SK-N-MC (cell line): ENCODE results near the gene ADAMTS3.

Experiments used
- DNase-seq: peaks from one replicate; pipeline ENCODE4 v3.0.0-alpha.2; 2011; ENCODE audit warnings: low read depth, low spot score
- H3K27ac ChIP-seq: fragments of 200-600 bp; sonication (generic); 2 replicates; pipeline ENCODE4 v1.5.1; 2016; ENCODE audit warnings: mixed run types
- H3K36me3 ChIP-seq: fragments of 200-600 bp; sonication (generic); 2 replicates; pipeline ENCODE4 v1.6.1; 2017; ENCODE audit warnings: antibody characterized with exemption, low read length, mixed read lengths; ENCODE audit not compliant: insufficient read depth
- H3K4me3 ChIP-seq: fragments of 200-600 bp; sonication (generic); 2 replicates; pipeline ENCODE4 v1.5.1; 2016
- H3K9ac ChIP-seq: fragments of 200-600 bp; sonication (generic); 2 replicates; pipeline ENCODE4 v1.8.0; 2017; ENCODE audit warnings: mixed run types, mixed read lengths; ENCODE audit not compliant: insufficient read length
- H3K9me3 ChIP-seq: fragments of 200-600 bp; sonication (generic); 2 replicates; pipeline ENCODE4 v1.6.1; 2017; ENCODE audit warnings: low read depth, mild to moderate bottlenecking, antibody characterized with exemption, low read length, moderate library complexity, mixed read lengths
- EZH2 ChIP-seq: fragments of 200-600 bp; sonication (generic); IDR thresholded peaks from one replicate; pipeline ENCODE4 v1.6.1; 2017; ENCODE audit warnings: antibody characterized with exemption
- FOXP2 ChIP-seq: optimal IDR thresholded peaks from 2 replicates; pipeline ENCODE3; 2011; ENCODE audit warnings: mild to moderate bottlenecking, moderate library complexity; ENCODE audit not compliant: insufficient read depth; ENCODE audit errors: extremely low read length, control extremely low read depth
- POLR2AphosphoS5 ChIP-seq: IDR thresholded peaks from 2 replicates; pipeline ENCODE4 v1.6.1; 2012; ENCODE audit warnings: mild to moderate bottlenecking, low read depth, low read length, borderline replicate concordance

ADAMTS3 gene

GRCh38 chr4:72352711-72353110, 216.3 kb downstream of the ADAMTS3 start:
- DNase-seq, result no peak
- Histone ChIP-seq H3K4me3 (no peak overlapping the region), H3K9ac (no peak overlapping the region), H3K9me3 (no peaks in the 10 kb centered on the region), H3K36me3 (no peaks in the 10 kb centered on the region), H3K27ac (no peak overlapping the region)
- TF ChIP-seq FOXP2 (no peak), EZH2 (no peak), POLR2AphosphoS5 (no peak)

DNA sequence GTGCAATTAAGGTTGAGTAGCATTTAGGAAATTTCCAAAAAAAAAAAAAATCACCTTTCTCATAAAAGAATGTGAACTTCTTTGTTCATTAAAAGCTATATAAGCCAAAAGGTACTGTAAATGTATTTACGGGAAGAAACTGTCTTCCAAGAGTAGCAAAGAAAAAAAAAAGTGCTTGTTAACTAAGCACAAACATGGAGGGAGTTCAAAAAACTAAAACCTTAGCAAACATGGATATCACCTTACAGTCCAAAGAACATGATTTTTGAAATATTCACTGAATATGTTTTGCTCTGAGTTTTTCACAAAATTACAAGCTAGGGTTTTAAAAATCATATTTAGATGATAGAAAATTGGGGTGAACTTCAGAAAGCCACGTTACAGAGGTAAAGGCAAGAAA, 217.5 kb downstream of the ADAMTS3 start:
- Histone ChIP-seq H3K9me3 (no peaks in the 10 kb centered on the region), H3K36me3 (no peaks in the 10 kb centered on the region), H3K4me3 (no peak overlapping the region), H3K27ac (no peak overlapping the region), H3K9ac (no peak overlapping the region)
- DNase-seq, result no peak
- TF ChIP-seq POLR2AphosphoS5 (no peak), EZH2 (no peak), FOXP2 (no peak)

- Histone ChIP-seq H3K9me3 (no peaks in the 10 kb centered on the region), H3K9ac (no peak overlapping the region), H3K36me3 (no peaks in the 10 kb centered on the region), H3K4me3 (no peak overlapping the region), H3K27ac (no peak overlapping the region)
- TF ChIP-seq FOXP2 (no peak), EZH2 (no peak), POLR2AphosphoS5 (no peak)
- no peak for DNase-seq
Measured at GRCh38 chr4:72348701-72349100, 220.3 kb downstream of the ADAMTS3 start.

DNA sequence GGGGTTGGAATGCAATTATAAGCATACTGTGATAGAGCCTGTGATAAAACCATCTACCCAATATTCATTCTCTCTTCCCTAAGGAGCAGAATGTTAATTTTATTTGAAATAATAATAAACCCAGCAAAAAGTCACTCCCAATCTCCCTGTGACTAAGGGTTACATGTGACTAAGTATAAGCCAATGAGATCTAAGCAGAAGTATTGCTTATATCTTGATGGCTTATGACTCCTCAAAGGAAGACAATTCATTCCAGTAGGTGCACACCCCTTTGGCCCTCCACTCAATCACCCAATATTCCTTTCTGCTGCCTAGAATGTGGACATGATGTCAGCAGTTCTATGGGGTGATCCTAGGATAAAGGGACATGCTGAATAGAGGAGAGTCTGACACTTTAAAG, 224.6 kb downstream of the ADAMTS3 start:
- TF ChIP-seq EZH2 (no peak), POLR2AphosphoS5 (no peak), FOXP2 (no peak)
- H3K36me3 ChIP-seq, result no peaks in the 10 kb centered on the region
- no peak for DNase-seq

GRCh38 chr4:72341432-72341820, 227.6 kb downstream of the ADAMTS3 start:
- Histone ChIP-seq H3K27ac (no peak overlapping the region), H3K9ac (no peak overlapping the region), H3K9me3 (no peaks in the 10 kb centered on the region), H3K36me3 (no peaks in the 10 kb centered on the region), H3K4me3 (no peak overlapping the region)
- DNase-seq, result no peak
- no peak for TF ChIP-seq FOXP2
- no peak for TF ChIP-seq POLR2AphosphoS5
- TF ChIP-seq EZH2, result no peak

More for the DNA sequence above, 224.6 kb downstream of the ADAMTS3 start:
- Histone ChIP-seq H3K27ac (no peak overlapping the region), H3K9me3 (no peaks in the 10 kb centered on the region), H3K4me3 (no peak overlapping the region), H3K9ac (no peak overlapping the region)

GRCh38 chr4:72340803-72341431, 228.1 kb downstream of the ADAMTS3 start:
- no peak for TF ChIP-seq FOXP2
- TF ChIP-seq POLR2AphosphoS5, result no peak
- no peak for TF ChIP-seq EZH2
- no peak overlapping the region for H3K27ac ChIP-seq
- no peaks in the 10 kb centered on the region for H3K9me3 ChIP-seq
- H3K9ac ChIP-seq, result no peak overlapping the region
- no peak for DNase-seq
- no peaks in the 10 kb centered on the region for H3K36me3 ChIP-seq
- no peak overlapping the region for H3K4me3 ChIP-seq

GRCh38 chr4:72338060-72338459, 231.0 kb downstream of the ADAMTS3 start:
- H3K27ac ChIP-seq, result no peak overlapping the region
- TF ChIP-seq FOXP2 (no peak), POLR2AphosphoS5 (no peak), EZH2 (no peak)
- H3K4me3 ChIP-seq, result no peak overlapping the region
- H3K9me3 ChIP-seq, result no peaks in the 10 kb centered on the region
- no peak for DNase-seq
- H3K9ac ChIP-seq, result no peak overlapping the region
- H3K36me3 ChIP-seq, result no peaks in the 10 kb centered on the region

DNA sequence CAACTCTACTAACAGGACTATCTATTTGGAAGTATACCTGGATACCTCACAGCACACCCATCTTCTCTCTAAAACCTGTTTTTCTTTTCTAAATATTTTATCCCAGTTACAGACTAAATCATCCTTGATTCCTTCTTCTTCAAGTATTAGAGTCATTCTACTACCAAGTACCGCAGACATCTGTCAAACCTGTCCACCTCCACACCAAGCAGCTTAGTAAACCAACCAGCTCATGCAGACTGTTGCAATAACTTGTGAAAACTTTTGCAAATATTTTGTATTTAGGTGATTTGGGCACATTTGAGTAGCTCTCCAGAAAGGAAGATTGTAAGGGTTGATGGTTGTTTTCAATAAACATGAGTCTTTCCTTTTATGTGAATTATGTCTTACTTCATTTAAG, 238.6 kb downstream of the ADAMTS3 start:
- Histone ChIP-seq H3K36me3 (no peaks in the 10 kb centered on the region), H3K27ac (no peak overlapping the region), H3K4me3 (no peak overlapping the region), H3K9ac (no peak overlapping the region), H3K9me3 (no peaks in the 10 kb centered on the region)
- TF ChIP-seq EZH2, result no peak
- TF ChIP-seq FOXP2, result no peak
- TF ChIP-seq POLR2AphosphoS5, result no peak
- no peak for DNase-seq

GRCh38 chr4:72326692-72327632, 242.1 kb downstream of the ADAMTS3 start:
- Histone ChIP-seq H3K36me3 (no peaks in the 10 kb centered on the region), H3K27ac (no peak overlapping the region)

More at GRCh38 chr4:72326692-72327632, 242.1 kb downstream of the ADAMTS3 start:
- Histone ChIP-seq H3K4me3 (no peak overlapping the region), H3K9me3 (no peaks in the 10 kb centered on the region), H3K9ac (no peak overlapping the region)
- no peak for DNase-seq
- no peak for TF ChIP-seq FOXP2
- no peak for TF ChIP-seq EZH2
- no peak for TF ChIP-seq POLR2AphosphoS5
